Umbilical cord (tissue), 2 donors: ENCODE data around the gene BTLA. TPM values are rescaled to one million over a fixed set of nuclear protein-coding genes. Genes with fewer than 3 reads are reported as not detected.
"Not testable (repeated sequence)": the region's sequence is repeated elsewhere in the genome, so short reads cannot be mapped to it uniquely, and the experiment has no call there.

ENCODE experiments used
- DNase-seq: peaks from one replicate; pipeline ENCODE4 v3.0.0-alpha.2; 2015; ENCODE audit warnings: low spot score
- total RNA-seq: library from RNA; depleted of rRNA; stranded (reverse); fragments of >200 nt; gene quantifications from one replicate; pipeline ENCODE4 v1.2.3, GENCODE V29; 2014; ENCODE audit warnings: low replicate concordance; ENCODE audit not compliant: insufficient read depth

The BTLA gene, protein sequence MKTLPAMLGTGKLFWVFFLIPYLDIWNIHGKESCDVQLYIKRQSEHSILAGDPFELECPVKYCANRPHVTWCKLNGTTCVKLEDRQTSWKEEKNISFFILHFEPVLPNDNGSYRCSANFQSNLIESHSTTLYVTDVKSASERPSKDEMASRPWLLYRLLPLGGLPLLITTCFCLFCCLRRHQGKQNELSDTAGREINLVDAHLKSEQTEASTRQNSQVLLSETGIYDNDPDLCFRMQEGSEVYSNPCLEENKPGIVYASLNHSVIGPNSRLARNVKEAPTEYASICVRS
- 2.2 TPM for total RNA-seq

DNA sequence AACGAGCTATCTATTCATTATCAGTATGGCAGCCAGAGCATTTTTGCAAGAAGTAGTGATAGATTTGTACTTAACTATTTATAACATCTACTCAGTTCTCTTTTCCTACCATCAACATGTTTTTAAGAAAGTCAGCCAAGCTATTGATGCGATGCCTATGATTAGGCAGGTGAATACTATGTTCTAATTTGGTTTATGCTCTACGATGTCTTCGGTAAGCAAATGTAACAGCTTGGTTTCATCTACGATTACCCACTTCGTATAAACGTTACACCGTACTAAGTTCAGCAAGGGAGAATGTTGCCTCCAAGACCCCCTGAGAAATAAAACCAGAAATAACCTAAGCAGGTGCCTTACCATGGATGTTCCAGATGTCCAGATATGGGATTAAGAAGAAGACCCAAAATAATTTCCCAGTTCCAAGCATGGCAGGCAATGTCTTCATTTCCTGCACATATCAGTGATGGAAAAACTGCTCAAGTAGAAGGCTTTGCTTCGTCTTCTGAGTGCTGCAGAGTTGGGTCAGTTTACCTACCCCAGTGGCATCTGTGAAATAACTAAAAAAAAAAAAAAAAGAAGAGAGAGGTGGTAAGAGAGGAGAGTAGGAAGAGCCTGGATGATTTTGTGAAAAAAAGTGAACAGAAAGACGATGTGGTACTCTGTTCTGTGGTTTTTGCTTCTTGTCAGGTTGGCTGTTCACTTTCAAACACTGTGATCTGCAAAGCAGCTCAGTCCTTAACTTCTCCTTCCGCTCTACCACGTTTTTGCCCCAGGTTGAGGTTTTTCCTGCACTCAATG is at the start of gene BTLA:
Gene BTLA (minus strand): TSS at position 559 of the 798 bp plus-strand sequence. CDS start 114 bp downstream, at position 445.
- DNase-seq = no peak

DNA sequence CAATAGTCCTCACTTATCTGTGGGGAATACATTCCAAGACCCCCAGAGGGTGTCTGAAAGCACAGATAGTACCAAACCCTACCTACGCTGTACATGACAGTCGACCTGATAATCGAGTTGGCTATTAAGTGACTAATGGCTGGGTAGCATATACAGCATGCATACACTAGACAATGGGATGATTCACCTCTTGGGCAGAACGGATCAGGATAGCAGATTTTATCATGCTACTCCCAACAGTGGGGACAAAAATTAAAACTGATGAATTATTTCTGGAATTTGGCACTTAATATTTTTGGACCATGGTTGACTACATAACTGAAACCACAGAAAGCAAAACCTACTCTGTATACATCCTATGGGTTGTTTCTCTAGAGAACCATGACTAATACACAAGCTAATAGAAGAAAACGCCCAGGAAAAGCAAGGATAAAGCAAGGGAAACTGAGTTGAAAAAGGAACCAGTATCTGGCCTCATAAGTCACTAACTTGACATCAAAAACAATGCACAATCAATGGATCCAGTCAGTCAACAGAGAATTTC is 47.0 kb upstream of the BTLA start:
- DNase-seq = no peak

DNA sequence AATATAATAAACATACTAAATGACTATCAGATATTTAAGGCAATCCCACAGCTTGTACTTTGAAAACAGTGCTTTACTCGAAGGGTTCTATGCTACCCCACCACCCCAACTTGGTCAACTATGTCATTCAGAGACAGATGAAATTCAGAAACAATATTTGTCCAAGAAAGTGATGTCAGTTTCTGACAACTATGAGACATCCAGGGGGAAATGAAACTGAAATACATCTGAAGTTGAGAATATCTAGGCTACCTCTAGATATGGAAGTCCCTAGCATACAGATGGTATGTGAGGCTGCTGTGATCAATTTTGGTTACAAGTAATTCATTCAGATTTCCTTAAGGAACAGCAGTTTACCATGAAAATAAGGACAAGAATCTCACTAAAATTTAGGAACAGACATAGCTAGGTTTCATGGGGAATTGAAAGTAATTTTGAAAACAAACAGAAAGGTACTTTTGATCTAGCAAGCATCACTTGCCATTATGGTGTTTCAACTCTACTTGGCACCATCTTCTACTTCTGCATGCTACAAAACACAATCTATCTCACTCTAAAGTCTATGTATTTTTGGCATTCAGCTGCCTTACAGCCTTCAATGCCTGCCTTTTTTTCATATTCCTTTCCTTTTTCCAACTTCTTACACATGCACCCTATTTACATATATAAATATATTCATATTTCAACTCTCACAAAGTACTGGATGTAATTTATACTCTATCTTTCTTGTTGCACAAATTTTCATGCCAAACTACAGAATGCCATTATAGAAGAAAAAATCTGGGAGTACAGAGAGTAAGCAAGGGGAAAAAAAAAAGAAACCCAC is 40.8 kb upstream of the BTLA start:
- DNase-seq = no peak

DNA sequence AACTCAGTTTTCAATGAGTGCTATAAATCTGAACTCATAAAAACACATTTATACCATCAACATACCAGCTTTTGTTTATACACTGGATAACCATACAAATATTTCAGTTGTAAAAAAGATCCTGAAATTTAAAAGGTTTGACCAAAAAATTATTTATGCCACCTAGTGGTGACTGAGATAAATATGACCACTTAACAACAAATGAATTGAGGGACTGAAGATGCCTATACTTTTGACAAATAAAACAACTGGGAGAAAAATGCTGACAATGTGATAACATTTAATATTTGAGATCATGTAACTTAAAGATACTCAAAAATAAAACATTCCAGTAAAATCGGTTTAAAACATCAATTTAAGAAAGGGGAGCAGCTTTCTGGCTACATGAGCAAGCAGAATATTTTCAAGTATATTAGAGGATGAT is 32.1 kb upstream of the BTLA start:
- peak; percentile 41 for DNase-seq

DNA sequence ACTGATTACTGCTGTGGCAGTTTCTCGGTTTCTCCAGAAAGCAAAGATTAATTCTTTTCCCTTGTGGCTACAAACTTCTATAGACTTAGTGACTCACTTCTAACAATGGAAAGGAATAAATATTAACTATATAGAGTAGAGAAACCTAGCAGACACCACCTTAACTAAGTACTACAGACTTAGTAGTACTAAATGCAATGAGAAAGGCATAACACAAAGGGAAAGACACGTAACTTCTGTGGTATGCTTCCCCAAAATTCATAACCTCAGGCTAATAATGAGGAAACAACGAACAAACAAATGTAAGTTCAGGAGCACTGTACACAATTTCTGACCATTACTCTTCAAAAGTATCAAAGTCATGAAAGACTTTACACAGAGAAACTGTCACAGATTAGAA is 31.3 kb upstream of the BTLA start:
- DNase-seq = no peak

DNA sequence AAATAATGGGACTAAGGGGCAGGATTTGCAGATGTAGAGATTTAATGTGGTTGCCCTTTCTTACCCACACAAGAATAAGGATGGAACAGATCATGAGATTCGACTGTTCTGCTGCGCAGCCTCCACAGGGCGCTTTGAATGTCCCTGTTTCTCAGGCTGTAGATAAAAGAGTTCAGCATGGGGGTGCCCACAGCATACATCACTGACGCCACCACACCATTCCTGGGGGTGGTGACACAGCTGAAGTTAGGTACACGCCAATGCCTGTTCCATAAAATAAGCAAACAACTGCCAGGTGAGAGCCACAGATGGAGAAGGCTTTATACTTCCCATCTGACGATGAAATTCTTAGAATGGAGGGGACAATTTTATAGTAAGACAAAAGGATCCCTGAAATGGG is 24.9 kb upstream of the BTLA start:
- DNase-seq = not testable (repeated sequence)

DNA sequence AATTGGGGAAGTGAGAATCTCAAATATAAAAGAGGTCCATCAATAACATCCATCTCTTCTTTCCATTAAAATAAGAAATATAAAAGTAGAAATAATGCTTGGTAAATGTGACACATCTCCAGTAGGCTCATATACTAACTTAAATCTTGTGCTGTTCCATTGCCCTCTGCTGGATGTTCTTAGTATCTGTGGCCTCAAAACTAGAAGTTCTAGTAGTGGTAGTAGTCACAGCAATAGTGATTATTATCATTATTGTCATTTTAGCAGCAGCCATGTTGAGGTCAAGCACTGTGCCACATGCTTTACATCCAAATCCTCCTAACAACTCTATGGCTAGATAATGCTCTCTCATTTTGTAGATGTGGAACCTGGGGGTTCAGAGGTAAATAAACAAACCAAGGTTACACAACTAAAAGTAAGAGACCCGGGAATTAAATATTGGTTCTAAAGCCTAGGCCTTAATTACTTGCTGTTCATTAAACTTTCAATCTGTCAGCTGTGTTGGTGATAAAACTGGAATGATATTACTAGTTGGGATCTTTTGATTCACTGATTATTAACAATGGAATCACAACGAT is 20.2 kb upstream of the BTLA start:
- peak; percentile 75 for DNase-seq

DNA sequence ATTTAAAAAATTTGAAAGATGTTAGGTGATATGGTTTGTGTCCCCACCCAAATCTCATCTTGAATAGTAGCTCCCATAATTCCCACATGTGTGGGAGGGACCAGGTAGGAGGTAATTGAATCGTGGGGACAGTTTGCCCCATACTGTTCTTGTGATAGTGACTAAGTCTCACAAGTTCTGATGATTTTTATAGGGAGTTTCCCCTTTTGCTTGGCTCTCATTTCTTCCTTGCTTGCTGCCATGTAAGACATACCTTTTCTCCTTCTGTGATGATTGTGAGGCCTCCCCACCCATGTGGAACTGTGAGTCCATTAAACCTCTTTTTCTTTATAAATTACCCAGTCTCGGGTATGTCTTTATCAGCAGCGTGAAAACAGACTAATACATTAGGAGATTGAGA is 19.7 kb upstream of the BTLA start:
- not testable (repeated sequence) for DNase-seq

DNA sequence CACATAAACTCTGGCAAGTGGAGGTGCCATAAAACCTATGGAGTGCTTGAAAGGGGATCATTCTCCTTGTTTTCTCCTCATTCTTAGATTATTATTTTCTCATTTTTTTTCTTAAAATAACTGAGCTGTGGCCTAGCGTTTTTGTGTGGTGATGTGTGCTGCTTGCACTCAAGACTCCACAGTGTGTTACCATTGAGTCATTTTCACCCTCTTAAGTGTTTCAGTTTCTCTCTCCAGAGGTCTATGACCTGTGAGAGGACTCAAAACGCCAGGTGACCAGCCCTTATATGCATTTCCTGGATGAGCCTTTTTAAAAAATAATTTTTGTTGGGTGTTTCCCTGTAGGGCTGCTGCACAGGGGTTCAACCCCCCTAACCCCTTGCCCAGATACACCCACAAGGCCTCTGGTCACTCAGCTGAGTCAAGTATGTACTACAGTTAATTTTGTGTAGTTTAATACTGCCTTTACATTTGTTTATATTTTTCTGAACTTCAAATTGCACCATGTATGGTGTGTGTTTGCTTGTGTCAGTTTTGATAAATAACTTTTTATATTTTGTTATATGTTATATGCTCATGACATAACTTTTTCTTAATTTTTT is 15.4 kb upstream of the BTLA start:
- no peak for DNase-seq

DNA sequence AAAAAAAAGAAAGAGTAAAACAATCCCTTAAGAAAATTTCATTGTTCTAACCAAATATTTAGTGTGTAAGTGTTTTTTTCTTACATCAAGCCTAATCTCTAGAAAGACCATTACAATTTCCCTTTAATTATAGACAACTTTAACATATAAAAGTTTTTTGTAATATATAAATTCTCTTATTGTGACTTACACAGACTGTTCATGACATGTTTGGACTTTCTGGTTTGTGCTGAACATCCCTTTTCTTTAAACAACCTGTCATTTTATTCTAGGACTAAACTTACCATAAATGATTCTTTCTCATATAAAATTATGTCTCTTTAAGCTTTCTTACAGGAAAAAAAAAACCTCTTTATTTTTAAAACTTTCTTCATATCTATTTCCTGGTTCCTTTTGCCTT is 13.0 kb upstream of the BTLA start:
- DNase-seq = no peak

DNA sequence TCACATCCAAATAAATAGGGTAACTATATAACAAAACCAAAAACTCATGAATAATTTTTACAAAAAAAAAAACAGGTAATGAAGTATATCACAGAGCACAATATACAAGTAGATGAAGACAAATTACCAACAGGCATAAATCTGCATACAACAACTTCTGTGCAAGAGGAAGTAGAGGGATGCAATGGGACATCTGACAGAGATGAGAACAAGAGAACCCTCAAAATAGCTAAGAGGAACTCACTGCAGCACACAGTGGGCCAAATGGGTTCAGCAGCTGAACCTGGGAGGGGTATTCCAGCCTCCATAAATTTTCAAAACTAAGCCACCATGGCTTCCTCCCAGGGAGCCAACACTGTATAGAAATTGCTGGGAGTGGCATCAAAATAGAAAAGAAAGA is 9.6 kb upstream of the BTLA start:
- DNase-seq = no peak

DNA sequence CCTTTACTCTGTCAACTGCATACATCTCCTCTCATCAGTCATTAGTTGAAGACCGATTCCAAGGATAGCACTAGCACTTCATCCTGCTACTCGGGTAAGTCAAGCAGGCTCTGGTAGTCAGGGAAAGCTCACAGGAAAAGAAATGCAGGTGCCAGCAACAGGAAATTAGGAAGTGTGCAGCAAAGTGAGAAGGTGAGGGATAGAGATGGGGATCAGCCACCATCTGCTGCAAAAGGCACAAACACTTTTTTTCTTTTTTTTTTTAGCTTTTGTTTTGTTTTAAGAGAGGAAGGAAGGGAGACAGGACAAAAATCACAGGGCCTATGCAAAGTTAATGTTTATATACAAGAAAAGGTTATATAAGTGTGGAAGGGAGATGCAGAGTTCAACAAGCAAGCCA is 9.0 kb upstream of the BTLA start:
- DNase-seq = no peak

DNA sequence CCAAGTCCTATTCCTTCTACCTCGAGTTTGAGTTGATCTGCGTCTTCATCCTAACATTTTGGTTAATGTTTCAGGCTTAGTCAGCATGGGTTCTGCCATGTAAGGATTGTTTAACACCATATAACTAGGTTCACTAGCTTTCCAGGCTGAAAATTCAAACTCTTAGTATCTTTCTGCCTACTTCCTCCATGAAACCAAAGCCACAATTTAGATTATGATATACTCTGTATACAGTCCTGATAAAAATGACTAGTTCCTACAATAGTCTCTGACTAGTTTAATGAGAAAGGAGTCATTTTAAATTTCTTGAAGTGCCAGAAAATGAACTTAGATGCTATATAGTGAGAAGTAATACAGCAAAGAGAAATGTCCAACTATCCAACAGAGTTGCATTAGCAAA is 6.6 kb upstream of the BTLA start:
- no peak for DNase-seq

DNA sequence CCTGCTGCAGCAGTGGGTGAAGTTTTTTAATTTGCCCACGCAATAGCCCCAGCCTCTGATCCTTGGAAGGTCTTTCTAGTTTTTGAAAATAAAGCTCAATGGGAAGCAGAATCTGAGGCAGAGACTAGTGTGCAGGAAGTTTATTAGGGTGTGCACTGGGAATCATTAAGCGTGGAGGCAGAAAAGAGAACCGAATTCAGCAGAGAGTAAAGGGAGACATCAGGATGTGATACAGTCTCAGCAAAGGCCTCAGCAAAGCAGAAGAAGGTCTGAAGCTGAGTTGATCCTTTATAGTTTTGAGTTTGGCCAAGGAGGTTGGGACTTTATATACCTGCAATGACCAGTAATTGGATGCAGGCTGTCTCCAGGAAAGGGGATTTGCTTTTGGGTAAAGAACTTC is 4.9 kb upstream of the BTLA start:
- DNase-seq = no peak

DNA sequence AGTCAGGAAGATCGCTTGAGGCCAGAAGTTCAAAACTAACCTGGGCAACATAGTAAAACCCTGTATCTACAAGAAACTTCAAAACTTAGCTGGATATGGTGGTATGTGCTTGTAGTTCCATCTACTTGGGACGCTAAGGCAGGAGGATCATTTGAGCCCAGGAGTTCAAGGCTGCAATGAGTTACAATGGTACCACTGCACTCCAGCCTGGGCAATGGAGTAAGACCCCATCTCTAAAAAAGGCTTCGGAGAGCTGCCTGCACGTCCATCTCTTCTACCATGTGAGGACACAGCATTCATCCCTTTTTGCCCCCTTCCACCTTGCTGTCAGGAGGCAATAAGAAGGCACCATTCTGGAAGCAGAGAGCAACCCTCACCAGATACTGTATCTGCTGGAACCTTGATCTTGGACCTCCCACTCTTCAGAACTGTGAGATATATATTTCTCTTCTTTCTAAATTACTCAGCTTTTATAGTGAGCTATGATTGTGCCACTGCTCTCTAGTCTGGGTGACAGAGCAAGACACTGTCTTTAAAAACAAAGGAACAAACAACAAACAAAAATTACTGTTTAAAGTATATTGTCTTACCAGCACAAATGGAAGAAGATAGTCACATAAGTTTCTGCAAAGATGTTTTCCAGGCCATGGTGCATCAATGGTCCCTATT is 4.2 kb upstream of the BTLA start:
- DNase-seq = no peak

DNA sequence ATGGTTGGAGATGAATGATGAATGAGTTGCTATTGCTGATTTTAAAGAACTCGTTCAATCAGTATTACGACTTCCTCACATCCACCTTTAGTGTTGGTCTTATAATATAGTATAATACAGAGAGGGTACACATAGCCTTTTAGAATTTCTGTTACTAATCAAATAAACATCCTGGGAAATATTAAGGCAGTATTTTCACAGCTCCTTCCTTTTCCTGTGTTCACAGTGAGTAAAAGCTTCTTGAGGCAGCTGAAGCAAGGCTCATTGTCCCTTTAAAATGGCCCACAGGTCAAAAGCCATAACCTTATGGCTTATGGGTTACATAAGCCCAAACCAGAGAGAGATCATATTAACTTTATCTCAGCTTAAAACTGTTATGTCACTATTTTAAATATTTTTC is 1.3 kb upstream of the BTLA start:
- DNase-seq = no peak

DNA sequence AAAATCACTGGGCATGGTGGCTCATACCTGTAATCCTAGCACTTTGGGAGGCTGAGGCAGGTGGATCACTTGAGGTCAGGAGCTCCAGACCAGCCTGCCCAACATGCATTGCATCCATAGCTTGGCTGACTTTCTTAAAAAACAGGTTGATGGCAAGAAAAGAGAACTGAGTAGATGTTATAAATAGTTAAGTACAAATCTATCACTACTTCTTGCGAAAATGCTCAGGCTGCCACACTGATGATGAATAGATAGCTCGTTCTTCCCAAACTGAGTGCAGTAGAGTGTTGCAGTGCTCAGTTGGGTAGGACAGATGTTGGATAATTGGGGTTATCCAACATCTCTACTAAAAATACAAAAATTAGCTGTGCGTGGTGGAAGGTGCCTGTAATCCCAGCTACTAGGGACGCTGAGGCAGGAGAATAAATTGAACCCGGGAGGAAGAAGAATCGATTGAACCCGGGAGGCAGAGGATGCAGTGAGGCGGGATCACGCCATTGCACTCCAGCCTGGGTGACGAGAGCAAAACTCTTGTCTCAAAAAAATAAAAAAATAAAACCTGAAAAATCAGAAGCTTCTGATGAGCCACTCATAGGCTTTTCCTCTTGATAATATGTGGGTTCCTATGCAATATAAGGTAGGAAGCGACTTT is 1.2 kb downstream of the BTLA start:
- DNase-seq = no peak

DNA sequence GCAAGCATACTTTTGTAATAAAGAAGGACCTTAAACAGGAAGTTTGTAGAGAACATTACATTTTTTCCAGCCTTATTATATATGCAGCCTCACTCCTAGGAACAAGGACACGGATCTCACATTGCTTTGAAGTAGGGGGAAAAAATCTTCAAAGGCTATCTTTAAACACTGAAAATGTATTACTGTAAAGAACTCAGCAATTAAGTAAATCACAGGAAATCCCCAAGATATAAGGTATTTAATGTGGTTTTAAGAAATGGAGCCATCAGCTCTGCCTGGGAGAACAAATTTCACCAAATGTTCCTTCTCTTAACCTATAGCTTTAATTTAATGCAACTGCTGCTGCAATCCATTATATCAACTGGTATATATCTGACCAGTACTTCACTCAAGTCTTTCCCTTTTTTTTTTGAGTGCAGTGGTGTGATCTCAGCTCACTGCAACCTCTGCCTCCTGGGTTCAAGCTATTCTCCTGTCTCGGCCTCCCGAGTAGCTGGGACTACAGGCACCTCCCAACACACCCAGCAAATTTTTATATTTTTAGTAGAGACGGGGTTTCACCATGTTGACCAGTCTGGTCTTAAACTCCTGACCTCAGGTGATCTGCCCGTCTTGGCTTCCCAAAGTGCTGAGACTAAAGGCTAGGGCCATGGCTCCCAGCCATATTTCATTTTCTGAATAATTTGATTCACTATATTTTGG is 2.8 kb downstream of the BTLA start:
- peak; percentile 68 for DNase-seq

DNA sequence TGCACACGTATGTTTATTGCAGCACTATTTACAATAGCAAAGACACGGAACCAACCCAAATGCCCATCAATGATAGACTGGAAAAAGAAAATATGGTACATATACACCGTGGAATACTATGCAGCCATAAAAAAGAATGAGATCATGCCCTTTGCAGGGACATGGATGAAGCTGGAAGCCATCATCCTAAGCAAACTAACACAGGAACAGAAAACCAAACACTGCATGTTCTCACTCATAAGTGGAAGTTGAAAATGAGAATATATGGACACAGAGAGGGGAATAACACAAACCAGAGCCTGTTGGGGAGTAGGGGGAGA is 4.9 kb downstream of the BTLA start:
- DNase-seq = not testable (repeated sequence)

DNA sequence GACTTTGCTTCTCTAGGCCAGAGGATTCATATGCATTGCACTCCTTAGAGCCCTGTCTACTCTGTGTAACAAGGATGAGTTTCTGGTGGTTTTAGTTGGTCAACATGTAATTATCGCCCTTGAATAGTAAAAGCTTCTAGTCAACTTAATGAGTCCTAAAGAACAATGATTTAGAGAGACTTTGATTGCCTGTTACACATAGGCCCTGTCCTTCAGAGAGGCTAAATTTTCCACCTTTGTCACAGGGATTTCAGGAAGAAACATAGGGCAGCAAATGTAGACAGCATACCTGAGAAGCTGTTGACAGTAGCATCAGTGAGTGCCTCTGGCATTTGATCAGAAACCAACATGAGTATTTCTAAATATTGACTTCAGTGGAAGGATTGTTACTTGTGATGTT is 7.1 kb downstream of the BTLA start:
- DNase-seq = no peak
